Karpas-422 (cell line): ENCODE results near the gene TRIM50. TPM values are rescaled to one million over a fixed set of nuclear protein-coding genes. Genes with fewer than 3 reads are reported as not detected.
"Not testable (repeated sequence)": the region's sequence is repeated elsewhere in the genome, so short reads cannot be mapped to it uniquely, and the experiment has no call there.

Source experiments
- DNase-seq: peaks from one replicate; pipeline ENCODE4 v3.0.0-alpha.2; 2015
- H2AFZ ChIP-seq: fragments of 200-600 bp; sonication (generic); 2 replicates; pipeline ENCODE4 v1.6.1; 2014; ENCODE audit warnings: antibody characterized with exemption, low read length, mixed read lengths
- H3K27ac ChIP-seq: fragments of 200-600 bp; sonication (generic); 2 replicates; pipeline ENCODE4 v1.5.1; 2014; ENCODE audit warnings: mild to moderate bottlenecking, low read length, moderate library complexity
- H3K27me3 ChIP-seq: fragments of 200-600 bp; sonication (generic); 2 replicates; pipeline ENCODE4 v1.6.1; 2014; ENCODE audit warnings: low read length, mixed read lengths
- H3K36me3 ChIP-seq: fragments of 200-600 bp; sonication (generic); 2 replicates; pipeline ENCODE4 v1.6.1; 2014; ENCODE audit warnings: low read length, mixed read lengths; ENCODE audit not compliant: insufficient read depth
- H3K4me1 ChIP-seq: fragments of 200-600 bp; sonication (generic); 2 replicates; pipeline ENCODE4 v1.6.1; 2014; ENCODE audit warnings: mild to moderate bottlenecking, low read length, mixed read lengths
- H3K4me2 ChIP-seq: fragments of 200-600 bp; sonication (generic); 2 replicates; pipeline ENCODE4 v1.6.1; 2014; ENCODE audit warnings: low read length, low read depth, mild to moderate bottlenecking; ENCODE audit not compliant: poor library complexity, severe bottlenecking
- H3K4me3 ChIP-seq: fragments of 200-600 bp; sonication (generic); 2 replicates; pipeline ENCODE4 v1.5.1; 2014; ENCODE audit warnings: mild to moderate bottlenecking, antibody characterized with exemption, low read length, mixed read lengths
- H3K79me2 ChIP-seq: fragments of 200-600 bp; sonication (generic); 2 replicates; pipeline ENCODE4 v1.6.1; 2014; ENCODE audit warnings: mild to moderate bottlenecking, low read length, mixed read lengths
- H3K9ac ChIP-seq: fragments of 200-600 bp; sonication (generic); 2 replicates; pipeline ENCODE4 v1.6.0; 2014; ENCODE audit warnings: low read length
- H3K9me2 ChIP-seq: fragments of 200-600 bp; sonication (generic), shearing (Covaris generic); replicated peaks from 2 replicates; pipeline ENCODE4 v1.6.0; 2014; ENCODE audit warnings: mild to moderate bottlenecking, low read length, moderate library complexity; ENCODE audit not compliant: insufficient read depth
- H3K9me3 ChIP-seq: fragments of 300-700, 200-600 bp; sonication (generic); 2 replicates; pipeline ENCODE4 v1.6.1; 2014; ENCODE audit warnings: low read length, mixed read lengths
- H4K20me1 ChIP-seq: fragments of 200-600 bp; sonication (generic); 2 replicates; pipeline ENCODE4 v1.6.1; 2014; ENCODE audit warnings: mild to moderate bottlenecking, antibody characterized with exemption, low read length, low read depth; ENCODE audit not compliant: insufficient read depth
- total RNA-seq: library from RNA; depleted of rRNA; stranded (reverse); fragments of >200 nt; shearing (Covaris generic); gene quantifications from 2 replicates; pipeline ENCODE4 v1.2.3, GENCODE V29; 2014; ENCODE audit warnings: low replicate concordance

The TRIM50 gene
- total RNA-seq, 1 experiment from 2014 or later = not detected

GRCh38 chr7:73304612-73305387, 23.1 kb downstream of the TRIM50 start:
- not testable (repeated sequence) for H3K4me3 ChIP-seq, H3K36me3 ChIP-seq, H3K9me3 ChIP-seq, H3K9ac ChIP-seq, H3K27ac ChIP-seq, DNase-seq, H2AFZ ChIP-seq, H3K9me2 ChIP-seq, H3K27me3 ChIP-seq, H3K4me2 ChIP-seq
- peaks cover 16% of the 10 kb centered on the region for H3K4me1 ChIP-seq
- peaks cover 22% of the 10 kb centered on the region for H3K79me2 ChIP-seq
- peaks cover 10% of the 10 kb centered on the region; the same call in 1 of the 2 replicates for H4K20me1 ChIP-seq

- DNase-seq = no peak
- H3K27me3 ChIP-seq = no peaks in the 10 kb centered on the region
- H3K36me3 ChIP-seq = peaks cover 5% of the 10 kb centered on the region
- H3K27ac ChIP-seq = no peak overlapping the region
- no peaks in the 10 kb centered on the region for H3K9me3 ChIP-seq
- no peak overlapping the region for H3K9ac ChIP-seq
- H3K4me2 ChIP-seq = no peak overlapping the region
- no peak overlapping the region for H3K4me3 ChIP-seq
- H3K9me2 ChIP-seq = no peaks in the 10 kb centered on the region
- peaks cover 14% of the 10 kb centered on the region for H3K4me1 ChIP-seq
- H4K20me1 ChIP-seq = peaks cover 10% of the 10 kb centered on the region; the same call in 1 of the 2 replicates
- no peak overlapping the region for H2AFZ ChIP-seq
- H3K79me2 ChIP-seq = peaks cover 22% of the 10 kb centered on the region
Measured at GRCh38 chr7:73304071-73304470, 23.8 kb downstream of the TRIM50 start.

GRCh38 chr7:73303546-73303945, 24.3 kb downstream of the TRIM50 start:
- H3K9me2 ChIP-seq = no peaks in the 10 kb centered on the region
- H3K36me3 ChIP-seq = peaks cover 5% of the 10 kb centered on the region
- no peak overlapping the region for H3K27ac ChIP-seq
- peaks cover 12% of the 10 kb centered on the region for H3K4me1 ChIP-seq
- no peak overlapping the region for H3K4me3 ChIP-seq
- peaks cover 20% of the 10 kb centered on the region for H3K79me2 ChIP-seq
- H2AFZ ChIP-seq = no peak overlapping the region
- no peaks in the 10 kb centered on the region for H3K27me3 ChIP-seq
- no peaks in the 10 kb centered on the region for H3K9me3 ChIP-seq
- H3K4me2 ChIP-seq = no peak overlapping the region
- peaks cover 10% of the 10 kb centered on the region; the same call in 1 of the 2 replicates for H4K20me1 ChIP-seq
- no peak for DNase-seq
- no peak overlapping the region for H3K9ac ChIP-seq

- H3K4me2 ChIP-seq, H3K9ac ChIP-seq, H3K4me3 ChIP-seq, H3K36me3 ChIP-seq, H3K27me3 ChIP-seq, H3K9me3 ChIP-seq, H4K20me1 ChIP-seq, DNase-seq, H2AFZ ChIP-seq, H3K27ac ChIP-seq, H3K9me2 ChIP-seq, H3K4me1 ChIP-seq: not testable (repeated sequence)
- peaks cover 13% of the 10 kb centered on the region for H3K79me2 ChIP-seq
Measured at GRCh38 chr7:73302846-73303245, 25.0 kb downstream of the TRIM50 start.

GRCh38 chr7:73301108-73301507, 26.8 kb downstream of the TRIM50 start:
- H3K4me1 ChIP-seq, H3K9ac ChIP-seq, H3K4me2 ChIP-seq, H3K27me3 ChIP-seq, H3K9me3 ChIP-seq, H3K9me2 ChIP-seq, H2AFZ ChIP-seq, H3K27ac ChIP-seq, H3K79me2 ChIP-seq, DNase-seq, H3K36me3 ChIP-seq, H3K4me3 ChIP-seq, H4K20me1 ChIP-seq: not testable (repeated sequence)

GRCh38 chr7:73299812-73300211, 28.1 kb downstream of the TRIM50 start:
- H3K79me2 ChIP-seq, H4K20me1 ChIP-seq, DNase-seq, H3K4me1 ChIP-seq, H3K36me3 ChIP-seq, H3K4me2 ChIP-seq, H3K27me3 ChIP-seq, H3K4me3 ChIP-seq, H2AFZ ChIP-seq, H3K9ac ChIP-seq, H3K9me3 ChIP-seq, H3K27ac ChIP-seq, H3K9me2 ChIP-seq: not testable (repeated sequence)

GRCh38 chr7:73297706-73298105, 30.2 kb downstream of the TRIM50 start:
- not testable (repeated sequence) for H3K36me3 ChIP-seq, H3K9ac ChIP-seq, H3K79me2 ChIP-seq, H2AFZ ChIP-seq, H3K4me3 ChIP-seq, DNase-seq, H3K4me1 ChIP-seq, H3K27ac ChIP-seq, H3K27me3 ChIP-seq, H3K4me2 ChIP-seq, H4K20me1 ChIP-seq, H3K9me3 ChIP-seq, H3K9me2 ChIP-seq

- H3K79me2 ChIP-seq, H3K4me3 ChIP-seq, DNase-seq, H3K4me1 ChIP-seq, H3K9me3 ChIP-seq, H3K36me3 ChIP-seq, H3K27ac ChIP-seq, H3K9ac ChIP-seq, H4K20me1 ChIP-seq, H3K4me2 ChIP-seq, H3K9me2 ChIP-seq, H2AFZ ChIP-seq, H3K27me3 ChIP-seq: not testable (repeated sequence)
Measured at GRCh38 chr7:73297235-73297634, 30.6 kb downstream of the TRIM50 start.
